K562 (cell line): ENCODE measurements around the gene NAGLU. TPM values are rescaled to one million over a fixed set of nuclear protein-coding genes. Genes with fewer than 3 reads are reported as not detected.

ENCODE experiments used
- ATF1 ChIP-seq, 2 experiments: fragments of 450-650 bp in 1 of 2; IDR thresholded peaks; 2 replicates each; pipeline ENCODE4 v1.6.1; 2016; ENCODE audit warnings: missing compliant biosample characterization in 1 of 2, missing genetic modification characterization in 1 of 2
- E2F3 ChIP-seq: fragments of 250-450 bp; sonication (Bioruptor Pico); IDR thresholded peaks from 2 replicates; pipeline ENCODE4 v1.4.0; 2020; ENCODE audit warnings: mild to moderate bottlenecking
- E2F8 ChIP-seq: fragments of 450-650 bp; IDR thresholded peaks from 2 replicates; pipeline ENCODE4 v1.7.1; 2018; ENCODE audit warnings: mild to moderate bottlenecking, low read depth; ENCODE audit not compliant: partially characterized antibody
- FOXJ3 ChIP-seq: sonication (generic); formaldehyde crosslinking; IDR thresholded peaks from 2 replicates; pipeline ENCODE4 v1.4.0; 2020; ENCODE audit warnings: mild to moderate bottlenecking, missing genetic modification reagents
- HIVEP1 ChIP-seq: fragments of 250-450 bp; sonication (Bioruptor Pico); IDR thresholded peaks from 2 replicates; pipeline ENCODE4 v1.4.0; 2020; ENCODE audit warnings: mild to moderate bottlenecking
- MECOM ChIP-seq: fragments of 250-450 bp; sonication (Bioruptor Pico); IDR thresholded peaks from 2 replicates; pipeline ENCODE4 v1.8.0; 2022; ENCODE audit warnings: inconsistent platforms
- NFRKB ChIP-seq: fragments of 450-650 bp; IDR thresholded peaks from 2 replicates; pipeline ENCODE4 v1.6.1; 2016; ENCODE audit warnings: low read depth
- PHB ChIP-seq: fragments of 250-450 bp; sonication (Bioruptor Pico); IDR thresholded peaks from 2 replicates; pipeline ENCODE4 v1.5.0; 2021
- RFX7 ChIP-seq: fragments of 250-450 bp; sonication (Bioruptor Pico); IDR thresholded peaks from 2 replicates; pipeline ENCODE4 v1.5.1; 2021; ENCODE audit warnings: mild to moderate bottlenecking
- TAF9B ChIP-seq: fragments of 450-650 bp; IDR thresholded peaks from 2 replicates; pipeline ENCODE4 v1.6.1; 2018; ENCODE audit warnings: mild to moderate bottlenecking; ENCODE audit not compliant: partially characterized antibody
- ZBTB2 ChIP-seq: fragments of 450-650 bp; IDR thresholded peaks from 2 replicates; pipeline ENCODE4 v1.6.1; 2016; ENCODE audit warnings: antibody characterized with exemption
- ZC3H8 ChIP-seq: fragments of 450-650 bp; IDR thresholded peaks from 2 replicates; pipeline ENCODE4 v1.6.1; 2017
- ZNF12 ChIP-seq: sonication (generic); formaldehyde crosslinking; IDR thresholded peaks from 2 replicates; pipeline ENCODE4 v1.4.0; 2020; ENCODE audit warnings: mild to moderate bottlenecking, missing genetic modification reagents
- ZNF134 ChIP-seq: fragments of 250-450 bp; sonication (Bioruptor Pico); conservative IDR thresholded peaks from 2 replicates; pipeline ENCODE4 v1.4.0; 2020
- ZNF197 ChIP-seq: fragments of 200-800 bp; sonication (Bioruptor generic); IDR thresholded peaks from 2 replicates; pipeline ENCODE4 v1.6.1; 2016; ENCODE audit warnings: low read depth, missing genetic modification characterization, missing compliant biosample characterization
- ZNF408 ChIP-seq: fragments of 250-450 bp; sonication (Bioruptor Pico); IDR thresholded peaks from 2 replicates; pipeline ENCODE4 v1.4.0; 2020; ENCODE audit warnings: low read depth, mild to moderate bottlenecking, moderate library complexity
- ZNF445 ChIP-seq: fragments of 250-450 bp; sonication (Bioruptor Pico); IDR thresholded peaks from 2 replicates; pipeline ENCODE4 v1.4.0; 2020; ENCODE audit warnings: low read depth, mild to moderate bottlenecking, moderate library complexity
- ZNF586 ChIP-seq: fragments of 450-650 bp; formaldehyde crosslinking; conservative IDR thresholded peaks from 2 replicates; pipeline ENCODE4 v1.4.0; 2020; ENCODE audit warnings: mild to moderate bottlenecking, moderate library complexity
- polyA plus RNA-seq, 8 experiments: library from polyadenylated mRNA; depleted of rRNA in 4 of 8; stranded (reverse) in 5 of 8; unstranded in 3 of 8; fragments of >200 nt; fragmentation: Nextera tagmentation in 2 of 8; fragmentation: Illumina TruSeq in 1 of 8; extraction: Ambion mirVana in 2 of 8; extraction: Trizol in 1 of 8; gene quantifications; 2 replicates each; pipeline versions ENCODE4 v1.2.1 to v1.2.3, GENCODE V29; 2011 to 2014; ENCODE audit warnings: inconsistent platforms in 1 of 8, missing spikeins in 1 of 8
- total RNA-seq, 7 experiments: library from RNA; depleted of rRNA in 6 of 7; stranded (reverse); fragments of >200 nt in 6 of 7; fragmentation: Illumina TruSeq in 2 of 7; extraction: Trizol in 2 of 7; gene quantifications; 2 replicates each; pipeline versions ENCODE4 v1.2.1 to v1.2.3, GENCODE V29; 2011 to 2021; ENCODE audit warnings: low replicate concordance in 1 of 7
- TF ChIP-seq, protein P1 (sequence below): fragments of 250-450 bp; sonication (Bioruptor Pico); IDR thresholded peaks from 2 replicates; pipeline ENCODE4 v1.5.0; 2021

Gene NAGLU
- total and polyA plus RNA-seq, 9 of the 15 experiments (the other 6 are each of a cell fraction or from before 2014, with no cell fraction given), result 0.04 to 21.5 (median 8.5) TPM

DNA sequence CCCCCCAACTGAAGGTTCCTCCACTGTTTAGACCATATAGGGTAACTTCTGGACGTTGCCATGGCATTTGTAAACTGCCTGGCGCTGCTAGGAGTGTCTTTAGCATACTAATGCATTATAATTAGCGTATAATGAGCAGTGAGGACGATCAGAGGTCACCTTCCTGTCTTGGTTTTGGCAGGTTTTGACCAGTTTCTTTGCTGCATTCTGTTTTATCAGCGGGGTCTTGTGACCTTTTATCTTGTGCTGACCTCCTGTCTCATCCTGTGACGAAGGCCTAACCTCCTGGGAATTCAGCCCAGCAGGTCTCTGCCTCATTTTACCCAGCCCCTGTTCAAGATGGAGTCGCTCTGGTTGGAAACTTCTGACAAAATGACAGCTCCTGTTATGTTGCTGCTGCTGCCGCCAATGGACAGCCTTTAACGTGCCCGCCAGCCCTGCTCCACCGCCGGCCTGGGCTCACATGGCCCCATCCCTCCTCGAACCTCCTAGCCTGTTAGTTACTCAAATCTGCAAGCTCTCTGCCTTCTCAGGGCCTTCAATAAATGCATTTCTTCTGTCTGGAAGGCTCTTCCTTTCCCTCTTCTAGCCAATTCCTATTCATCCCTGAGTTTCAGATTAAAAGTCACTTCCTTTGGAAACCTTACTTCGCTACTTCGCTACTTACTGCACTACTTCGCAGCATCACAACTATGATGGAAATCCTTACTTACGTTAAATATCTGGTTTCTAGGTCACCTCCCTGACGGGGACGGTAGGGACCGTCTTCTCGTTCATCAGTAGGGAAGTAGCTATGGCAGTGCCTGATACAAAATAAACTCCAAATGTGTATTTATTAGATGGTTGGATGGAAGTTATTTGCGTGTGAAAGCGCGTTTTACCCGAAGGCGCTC lies 640 bp upstream of the NAGLU start (continued):
- TF ChIP-seq ZBTB2, result 0 out of 2 replicates have a peak, but pooled peaks have one; percentile 53
- TF ChIP-seq ZNF197 (CRISPR knock-in tag), result peak; percentile 98
- TF ChIP-seq FOXJ3, result no peak
- TF ChIP-seq NFRKB, result peak; percentile 82
- no peak for TF ChIP-seq ZC3H8
- TF ChIP-seq PHB (CRISPR knock-in tag), result peak; percentile 90; the same call in 1 of the 2 replicates
- TF ChIP-seq E2F8, result peak; percentile 49
- TF ChIP-seq E2F3 (CRISPR knock-in tag), result peak; percentile 95
- no peak for TF ChIP-seq ZNF12 (CRISPR knock-in tag)
- peak; percentile 96 for TF ChIP-seq MECOM (CRISPR knock-in tag)
- TF ChIP-seq, protein P1, sequence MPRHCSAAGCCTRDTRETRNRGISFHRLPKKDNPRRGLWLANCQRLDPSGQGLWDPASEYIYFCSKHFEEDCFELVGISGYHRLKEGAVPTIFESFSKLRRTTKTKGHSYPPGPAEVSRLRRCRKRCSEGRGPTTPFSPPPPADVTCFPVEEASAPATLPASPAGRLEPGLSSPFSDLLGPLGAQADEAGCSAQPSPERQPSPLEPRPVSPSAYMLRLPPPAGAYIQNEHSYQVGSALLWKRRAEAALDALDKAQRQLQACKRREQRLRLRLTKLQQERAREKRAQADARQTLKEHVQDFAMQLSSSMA, result peak; percentile 60; the same call in 1 of the 2 replicates
- TF ChIP-seq TAF9B, result peak; percentile 72
- no peak for TF ChIP-seq ATF1 (CRISPR knock-in tag; IDR thresholded peaks at IDR 0.05)
- TF ChIP-seq ATF1 (tag; IDR thresholded peaks at IDR 0.05), result peak; percentile 69
- TF ChIP-seq ZNF445 (CRISPR knock-in tag), result peak; percentile 86; the same call in 1 of the 2 replicates
- TF ChIP-seq RFX7 (CRISPR knock-in tag), result peak; percentile 81; the same call in 1 of the 2 replicates
- TF ChIP-seq ZNF408 (CRISPR knock-in tag), result no peak
- peak; percentile 97 for TF ChIP-seq HIVEP1 (CRISPR knock-in tag)
- TF ChIP-seq ZNF586 (CRISPR knock-in tag), result peak; percentile 76; the same call in 1 of the 2 replicates
- peak; percentile 73 for TF ChIP-seq ZNF134 (CRISPR knock-in tag)
